HG02610 (cell line): ENCODE results near the gene TDRD12.
"Not testable (repeated sequence)": the region's sequence is repeated elsewhere in the genome, so short reads cannot be mapped to it uniquely, and the experiment has no call there.

ENCODE experiments used
- ATAC-seq: cut with Tn5 transposase; IDR thresholded peaks from one replicate; pipeline ENCODE4 v1.9.1; 2021; ENCODE audit warnings: mild to moderate bottlenecking, moderate library complexity; ENCODE audit not compliant: unreplicated experiment

Gene TDRD12

DNA sequence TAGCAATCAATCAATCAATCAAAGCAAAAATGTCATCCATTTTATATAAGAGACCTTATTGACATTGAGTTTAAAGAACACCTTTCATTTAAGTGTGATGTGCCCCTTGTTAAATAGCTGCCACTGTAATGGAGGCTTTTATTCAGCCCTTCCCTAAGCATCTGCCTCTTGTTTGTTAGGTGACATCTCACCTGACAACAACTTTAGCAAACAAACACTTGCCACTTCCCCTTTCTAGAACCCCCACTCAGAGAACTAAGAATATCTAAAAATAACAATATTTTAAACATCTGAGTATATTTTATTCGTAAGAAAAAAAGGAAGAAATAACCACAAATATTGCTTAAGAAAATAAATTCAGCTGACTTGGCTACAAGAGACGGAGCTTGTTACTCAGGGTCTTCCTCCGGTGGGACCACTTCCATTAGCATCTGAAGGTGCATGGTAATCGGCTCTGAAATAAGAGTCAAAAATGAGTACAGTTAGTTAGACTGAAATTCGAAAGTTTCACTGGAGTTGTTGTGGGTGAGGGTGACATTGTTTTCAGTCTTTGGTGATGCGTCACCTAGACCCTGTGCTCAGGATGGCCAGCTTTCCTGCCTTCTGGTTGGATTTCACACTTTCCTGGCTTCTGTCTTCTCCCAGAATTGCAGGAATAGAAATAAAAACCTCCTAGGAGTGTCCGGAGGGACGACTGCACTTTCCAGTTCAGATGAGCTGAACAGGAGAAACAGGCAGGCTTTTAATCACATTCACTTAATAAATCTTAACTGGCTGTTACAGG is 110.9 kb downstream of the TDRD12 start:
- no peak for ATAC-seq

DNA sequence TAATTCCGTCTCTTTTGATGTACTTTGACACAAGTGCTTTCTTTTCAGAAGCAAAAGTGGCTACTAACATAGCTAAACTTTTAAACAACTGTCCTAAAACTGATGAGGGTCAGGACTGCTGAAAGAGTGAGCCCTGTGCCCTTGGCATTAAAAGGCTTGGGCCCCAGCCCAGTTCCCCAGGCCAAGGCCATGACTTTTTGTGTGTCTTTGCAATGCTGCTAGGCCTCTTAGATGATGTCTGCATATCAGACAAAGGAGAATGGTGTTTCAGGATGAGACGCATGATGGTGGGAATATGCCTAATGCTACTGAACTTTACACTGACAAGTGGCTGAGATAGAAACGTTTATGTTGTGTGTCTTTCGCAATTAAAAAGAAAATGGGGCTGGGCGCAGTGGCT is 112.0 kb downstream of the TDRD12 start:
- ATAC-seq, result no peak

DNA sequence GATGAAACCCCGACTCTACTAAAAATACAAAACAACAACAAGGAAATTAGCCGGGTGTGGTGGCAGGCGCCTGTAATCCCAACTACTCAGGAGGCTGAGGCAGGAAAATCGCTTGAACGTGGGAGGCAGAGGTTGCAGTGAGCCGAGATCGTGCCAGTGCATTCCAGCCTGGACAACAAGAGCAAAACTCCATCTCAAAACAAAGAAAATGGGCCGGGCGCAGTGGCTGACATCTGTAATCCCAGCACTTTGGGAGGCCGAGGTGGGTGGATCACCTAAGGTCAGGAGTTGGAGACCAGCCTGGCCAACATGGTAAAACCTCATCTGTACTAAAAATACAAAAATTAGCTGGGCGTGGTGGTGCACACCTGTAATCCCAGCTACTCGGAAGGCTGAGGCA is 112.5 kb downstream of the TDRD12 start:
- not testable (repeated sequence) for ATAC-seq

DNA sequence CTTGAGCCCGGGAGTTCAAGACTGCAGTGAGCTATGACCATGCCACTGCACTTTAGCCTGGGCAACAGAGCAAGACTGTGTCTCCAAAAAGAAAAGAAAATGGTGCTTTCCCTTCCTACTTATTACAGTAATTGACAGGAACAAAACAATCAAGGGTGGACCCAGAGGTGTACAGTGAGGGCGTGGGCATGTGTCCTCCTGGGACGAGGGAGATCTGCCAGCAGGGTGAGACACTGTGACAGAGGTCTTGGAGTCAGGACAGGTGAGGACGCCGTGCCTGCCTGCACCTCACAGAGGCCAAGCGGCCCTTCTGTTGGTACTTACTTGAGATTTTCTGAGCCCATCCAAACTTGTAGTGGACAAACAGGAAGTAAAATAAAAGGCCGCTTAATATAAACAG is 113.3 kb downstream of the TDRD12 start:
- not testable (repeated sequence) for ATAC-seq

DNA sequence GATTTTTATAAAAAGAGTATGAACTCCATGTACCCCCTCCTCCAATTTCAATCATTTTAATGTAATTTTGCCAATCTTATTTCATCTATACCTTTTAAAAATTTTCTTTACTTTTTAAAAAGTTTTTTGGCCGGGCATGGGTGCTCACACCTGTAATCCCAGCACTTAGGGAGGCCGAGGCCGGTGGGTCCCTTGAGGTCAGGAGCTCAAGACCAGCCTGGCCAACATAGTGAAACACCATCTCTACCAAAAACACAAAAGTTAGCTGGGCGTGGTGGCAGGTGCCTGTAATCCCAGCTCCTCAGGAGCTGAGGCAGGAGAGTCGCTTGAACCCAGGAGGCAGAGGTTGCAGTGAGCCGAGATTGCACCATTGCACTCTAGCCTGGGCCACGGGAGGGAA is 113.8 kb downstream of the TDRD12 start:
- not testable (repeated sequence) for ATAC-seq

DNA sequence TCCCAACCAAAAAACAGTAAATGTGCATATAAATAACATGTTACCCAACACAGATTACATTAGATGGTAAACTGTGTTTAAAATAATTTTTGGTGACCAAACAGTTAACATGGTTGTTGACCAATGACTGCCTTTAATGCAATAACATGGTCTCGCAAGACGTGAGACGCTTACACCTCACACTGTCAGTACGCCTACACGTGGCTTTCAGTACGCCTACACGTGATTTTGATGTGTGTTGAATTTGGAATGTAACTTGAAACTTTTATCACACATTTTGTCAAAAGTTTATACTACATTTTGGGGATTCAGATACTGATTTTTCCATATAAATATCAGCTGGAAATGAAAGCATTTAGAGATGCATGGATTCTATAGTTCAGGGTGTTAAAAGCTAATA is 118.0 kb downstream of the TDRD12 start:
- no peak for ATAC-seq

DNA sequence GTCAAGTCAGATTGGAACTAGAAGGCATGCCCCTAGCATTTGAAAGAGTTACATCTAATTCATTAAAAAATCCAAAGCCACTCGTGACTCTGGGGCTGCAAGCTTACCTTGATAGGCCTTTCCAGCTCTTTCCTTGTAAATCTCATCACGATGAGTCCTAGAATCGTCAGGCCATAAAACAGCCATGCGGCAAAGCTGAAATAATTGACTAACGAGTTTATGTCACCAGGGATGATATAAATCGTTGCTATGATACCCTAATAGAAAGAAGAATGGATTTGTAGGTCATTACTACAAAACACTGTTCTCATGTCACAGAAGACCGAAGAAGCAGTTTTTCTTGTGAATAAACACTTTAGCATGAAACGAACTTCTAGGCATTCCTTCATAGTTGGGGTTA is 122.5 kb downstream of the TDRD12 start:
- no peak for ATAC-seq

DNA sequence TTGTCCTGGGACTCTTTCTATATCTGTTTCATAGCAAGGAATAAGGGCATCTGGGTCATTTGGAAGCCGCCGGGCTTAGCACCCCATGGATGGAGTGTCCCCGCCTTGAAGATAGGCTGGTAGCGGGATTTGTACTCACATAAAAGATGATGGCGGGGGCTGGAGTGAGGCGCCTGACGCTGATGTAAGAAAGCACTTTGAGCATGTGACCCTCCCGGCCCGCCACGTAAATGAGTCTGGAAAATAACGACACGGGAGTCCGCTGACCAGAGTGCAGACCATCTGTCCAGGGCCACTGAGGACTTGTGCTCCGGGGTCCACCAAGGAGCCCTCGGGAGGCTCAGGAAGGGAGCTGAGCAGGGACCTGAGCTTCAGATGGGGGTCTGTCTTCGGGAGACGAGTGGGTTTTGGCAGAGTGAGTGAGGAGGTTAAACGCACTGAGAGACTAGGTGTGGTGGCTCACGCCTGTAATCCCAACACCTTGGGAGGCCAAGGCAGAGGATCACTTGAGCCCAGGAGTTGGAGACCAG is 124.2 kb downstream of the TDRD12 start:
- ATAC-seq, result no peak

DNA sequence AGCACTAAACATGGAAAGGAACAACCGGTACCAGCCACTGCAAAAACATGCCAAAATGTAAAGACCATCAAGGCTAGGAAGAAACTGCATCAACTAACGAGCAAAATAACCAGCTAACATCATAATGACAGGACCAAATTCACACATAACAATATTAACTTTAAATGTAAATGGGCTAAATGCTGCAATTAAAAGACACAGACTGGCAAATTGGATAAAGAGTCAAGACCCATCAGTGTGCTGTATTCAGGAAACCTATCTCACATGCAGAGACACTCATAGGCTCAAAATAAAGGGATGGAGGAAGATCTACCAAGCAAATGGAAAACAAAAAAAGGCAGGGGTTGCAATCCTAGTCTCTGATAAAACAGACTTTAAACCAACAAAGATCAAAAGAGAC is 128.5 kb downstream of the TDRD12 start:
- ATAC-seq, result not testable (repeated sequence)

DNA sequence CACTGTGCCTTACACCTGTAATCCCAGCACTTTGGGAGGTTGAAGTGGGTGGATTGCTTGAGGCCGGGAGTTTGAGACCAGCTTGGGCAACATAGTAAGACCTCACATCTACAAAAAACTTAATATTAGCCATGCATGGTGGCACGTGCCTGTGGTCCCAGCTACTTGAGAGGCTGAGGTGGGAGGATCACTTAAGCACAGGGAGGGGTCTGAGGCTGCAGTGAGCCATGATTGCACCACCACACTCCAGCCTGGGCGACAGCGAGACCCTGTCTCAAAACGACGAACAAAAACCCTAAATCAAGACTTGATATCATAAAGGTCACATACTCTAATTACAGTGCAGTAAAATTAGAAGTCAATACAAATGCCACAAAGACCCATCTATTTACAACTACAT is 132.6 kb downstream of the TDRD12 start:
- no peak for ATAC-seq

DNA sequence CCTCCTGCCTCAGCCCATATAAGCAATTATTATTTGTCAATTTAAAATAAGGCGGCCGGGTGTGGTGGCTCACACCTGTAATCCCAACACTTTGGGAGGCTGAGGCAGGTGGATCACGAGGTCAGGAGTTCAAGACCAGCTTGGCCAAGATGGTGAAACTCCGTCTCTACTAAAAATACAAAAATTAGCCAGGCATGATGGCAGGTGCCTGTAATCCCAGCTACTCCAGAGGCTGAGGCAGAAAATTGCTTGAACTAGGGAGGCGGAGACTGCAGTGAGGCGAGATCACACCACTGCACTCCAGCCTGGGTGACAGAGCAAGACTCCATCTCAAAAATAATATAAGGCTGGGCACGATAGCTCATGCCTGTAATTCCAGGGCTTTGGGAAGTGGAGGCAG is 137.3 kb downstream of the TDRD12 start:
- not testable (repeated sequence) for ATAC-seq

DNA sequence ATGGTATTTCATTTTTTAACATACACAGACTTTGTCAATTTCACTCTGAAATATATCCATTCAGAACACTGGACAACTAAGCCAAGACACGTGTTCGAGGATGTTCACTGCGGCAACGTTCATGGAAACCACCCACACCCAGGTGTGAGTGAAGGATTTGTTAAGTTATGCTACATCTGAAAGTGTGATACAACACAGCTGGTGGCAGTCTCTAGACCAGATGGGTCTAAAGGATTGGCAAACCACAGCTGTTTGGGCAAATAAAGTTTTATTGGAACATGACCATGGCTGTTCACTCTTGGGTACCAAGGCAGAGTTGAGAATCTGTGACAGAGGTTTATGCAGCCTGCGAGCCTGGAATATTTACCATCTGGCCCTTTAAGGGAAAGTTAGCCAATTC is 138.0 kb downstream of the TDRD12 start:
- ATAC-seq, result no peak

DNA sequence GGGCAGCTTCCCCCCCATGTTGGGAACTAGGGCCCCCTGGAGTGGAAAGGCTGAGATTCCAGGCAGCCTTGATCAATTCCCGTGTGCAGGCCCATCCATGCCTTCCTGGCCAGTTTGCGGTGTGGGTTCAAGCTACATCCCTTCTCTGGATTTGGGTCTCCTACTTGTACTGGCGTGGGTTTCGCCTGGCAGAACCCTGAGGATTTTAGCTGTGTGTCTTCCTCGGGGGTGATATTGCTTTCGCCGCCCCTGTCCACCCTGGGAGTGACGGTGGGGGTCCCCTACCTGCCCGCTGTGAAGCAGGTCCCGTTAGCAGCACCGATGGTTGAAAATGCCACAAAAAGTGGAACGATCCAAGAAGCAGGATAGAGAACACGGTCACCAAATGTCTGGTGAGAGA is 138.6 kb downstream of the TDRD12 start:
- ATAC-seq, result no peak

DNA sequence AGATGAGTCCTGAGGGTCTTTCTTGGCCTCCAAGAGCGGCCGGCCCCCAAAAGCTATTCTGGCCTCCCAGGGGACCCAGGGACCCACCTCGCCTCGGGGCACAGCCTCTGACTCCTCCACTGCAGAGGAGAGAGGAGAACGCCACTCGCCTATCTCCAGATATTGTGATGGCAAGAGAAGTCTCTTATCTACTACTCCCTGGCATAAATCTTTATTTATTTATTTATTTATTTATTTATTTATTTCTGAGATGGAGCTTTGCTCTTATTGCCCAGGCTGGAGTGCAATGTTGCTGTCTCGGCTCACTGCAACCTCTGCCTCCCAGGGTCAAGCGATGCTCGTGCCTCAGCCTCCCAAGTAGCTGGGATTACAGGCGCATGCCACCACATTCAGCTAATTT is 139.0 kb downstream of the TDRD12 start:
- no peak for ATAC-seq

DNA sequence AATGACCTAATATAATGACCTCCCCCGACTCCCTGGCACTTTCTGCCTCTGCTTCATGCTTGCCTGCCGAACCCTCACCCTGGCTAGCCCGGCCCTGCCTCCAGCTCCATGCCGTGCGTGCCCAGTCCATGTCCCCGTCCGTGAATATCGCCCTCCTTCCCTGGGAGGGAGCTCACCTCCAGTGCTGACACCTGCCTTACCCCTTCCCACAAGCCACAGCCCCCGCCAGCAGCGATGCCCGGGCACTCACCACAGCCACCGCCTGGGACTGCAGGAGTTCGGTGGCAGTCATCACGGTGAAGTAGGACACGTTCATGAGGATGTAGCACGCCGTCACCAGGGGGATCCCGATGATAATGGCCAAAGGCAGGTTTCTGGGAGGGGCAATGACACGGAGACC is 140.0 kb downstream of the TDRD12 start:
- no peak for ATAC-seq

DNA sequence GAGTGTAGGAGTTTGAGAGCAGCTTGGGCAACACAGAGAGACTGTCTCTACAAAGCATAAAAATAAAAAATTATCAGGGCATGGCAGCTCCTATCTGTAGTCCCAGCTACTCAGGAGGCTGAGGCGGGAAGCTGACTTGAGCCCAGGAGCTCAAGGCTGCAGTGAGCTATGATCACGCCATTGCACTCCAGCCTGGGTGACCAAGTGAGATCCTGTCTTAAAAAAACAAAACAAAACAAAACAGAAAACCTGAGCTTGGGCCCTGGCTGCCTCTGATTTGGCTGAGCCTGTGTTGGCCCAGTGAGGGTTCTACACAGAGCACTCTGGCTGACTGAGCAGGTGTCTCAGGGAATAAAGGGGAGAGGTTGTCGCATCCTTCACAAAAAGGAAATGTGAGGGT is 142.0 kb downstream of the TDRD12 start:
- ATAC-seq, result no peak

DNA sequence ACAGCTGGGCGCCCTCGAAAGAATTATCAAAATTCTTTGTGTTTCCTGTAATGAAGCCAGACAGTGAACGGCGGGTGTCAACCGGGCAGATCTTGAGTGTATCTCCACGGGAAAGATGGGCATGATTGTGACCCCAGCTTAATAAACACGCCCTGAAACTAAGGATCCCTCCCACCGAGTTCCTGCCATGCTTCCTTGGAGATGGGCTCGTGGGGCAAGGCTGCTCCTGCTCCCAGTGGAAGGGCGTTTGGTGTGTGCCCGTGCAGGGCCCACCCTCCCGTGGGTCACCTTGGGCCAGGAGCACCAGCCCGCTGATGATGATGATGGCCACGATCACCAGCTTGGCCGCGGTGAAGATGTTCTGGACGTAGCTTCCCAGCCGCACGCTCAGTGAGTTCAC is 142.6 kb downstream of the TDRD12 start:
- ATAC-seq, result no peak

DNA sequence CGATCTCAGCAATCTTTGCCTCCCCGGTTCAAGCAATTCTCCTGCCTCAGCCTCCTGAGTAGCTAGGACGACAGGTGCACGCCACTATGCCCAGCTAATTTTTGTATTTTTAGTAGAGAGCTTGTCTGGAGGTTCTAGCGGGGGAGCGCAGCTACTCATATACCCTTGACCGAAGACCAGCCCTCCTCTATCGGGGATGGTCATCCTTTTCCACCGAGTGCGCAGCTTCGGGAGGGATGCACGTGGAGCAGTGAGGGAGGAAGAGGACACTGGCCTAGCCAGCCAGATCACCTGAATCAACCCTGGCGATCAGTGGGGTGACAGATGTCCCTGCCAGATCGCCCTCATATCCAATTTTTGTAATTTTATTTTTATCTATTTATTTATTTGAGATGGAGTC is 143.2 kb downstream of the TDRD12 start:
- ATAC-seq, result no peak

DNA sequence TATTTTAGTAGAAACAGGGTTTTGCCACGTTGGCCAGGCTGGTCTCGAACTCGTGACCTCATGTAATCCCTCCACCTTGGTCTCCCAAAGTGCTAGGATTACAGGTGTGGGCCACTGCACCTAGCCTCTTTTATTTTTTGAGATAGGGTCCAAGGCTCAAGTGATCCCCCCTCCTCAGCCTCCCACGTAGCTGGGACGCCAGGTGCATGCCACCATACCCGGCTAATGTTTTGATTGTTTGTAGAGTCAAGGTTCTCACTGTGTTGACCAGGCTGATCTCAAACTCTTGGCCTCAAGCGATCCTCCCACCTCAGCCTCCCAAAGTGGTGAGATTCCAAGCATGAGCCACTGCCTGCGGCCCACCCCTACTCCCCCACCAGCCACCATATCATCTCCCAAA is 143.7 kb downstream of the TDRD12 start:
- ATAC-seq, result no peak

DNA sequence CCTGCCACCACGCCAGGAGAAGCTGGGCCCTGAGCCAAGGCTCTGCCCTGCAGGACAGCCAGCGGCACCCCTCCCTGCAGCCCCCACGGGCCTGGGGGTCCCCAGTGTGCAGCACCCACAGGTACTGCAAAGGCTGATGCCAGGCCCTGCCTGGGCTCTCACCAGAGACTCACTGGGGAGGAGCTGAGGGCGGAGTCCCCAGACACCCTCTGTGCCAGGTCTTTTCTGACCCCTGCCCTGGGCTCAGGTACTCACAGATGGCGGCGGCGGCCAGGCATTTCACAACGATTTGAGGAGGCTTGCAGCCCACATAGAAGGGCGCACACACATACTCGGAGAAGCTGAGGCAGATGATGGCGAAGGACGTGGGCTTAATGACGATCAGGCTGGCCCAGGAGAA is 144.3 kb downstream of the TDRD12 start:
- no peak for ATAC-seq

DNA sequence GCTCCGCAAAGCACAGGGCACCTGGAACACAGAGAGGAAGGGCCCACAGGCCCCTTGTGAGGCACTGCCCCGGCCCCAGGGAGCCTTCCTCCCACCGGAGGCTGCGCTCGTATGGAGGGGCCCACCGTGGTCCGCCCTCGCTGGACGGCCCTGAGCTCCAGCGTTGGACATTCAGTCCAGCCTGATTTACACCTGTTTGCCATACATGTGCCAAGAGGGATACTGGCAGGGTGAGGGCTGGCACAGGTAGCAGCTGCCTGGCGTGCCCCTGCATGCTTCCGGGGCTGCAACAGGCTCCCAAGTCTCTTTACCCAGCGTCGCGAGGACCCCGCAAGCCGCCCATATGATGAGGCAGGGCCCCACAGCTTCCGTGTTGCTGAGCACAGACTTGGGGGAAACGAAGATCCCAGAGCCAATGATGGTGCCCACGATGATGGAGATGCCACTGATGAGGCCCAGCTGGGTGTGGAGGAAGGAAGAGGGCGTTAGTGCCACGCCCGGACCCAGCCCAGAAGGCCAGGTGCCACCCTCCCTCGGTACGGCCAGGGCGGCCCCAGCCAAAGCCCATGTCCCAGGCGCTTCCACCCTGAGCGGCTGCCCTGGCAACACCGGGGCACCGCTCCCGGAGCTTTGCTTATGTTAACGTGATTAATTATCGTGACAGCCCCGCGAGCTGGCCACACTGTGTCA is 144.9 kb downstream of the TDRD12 start:
- ATAC-seq, result no peak

DNA sequence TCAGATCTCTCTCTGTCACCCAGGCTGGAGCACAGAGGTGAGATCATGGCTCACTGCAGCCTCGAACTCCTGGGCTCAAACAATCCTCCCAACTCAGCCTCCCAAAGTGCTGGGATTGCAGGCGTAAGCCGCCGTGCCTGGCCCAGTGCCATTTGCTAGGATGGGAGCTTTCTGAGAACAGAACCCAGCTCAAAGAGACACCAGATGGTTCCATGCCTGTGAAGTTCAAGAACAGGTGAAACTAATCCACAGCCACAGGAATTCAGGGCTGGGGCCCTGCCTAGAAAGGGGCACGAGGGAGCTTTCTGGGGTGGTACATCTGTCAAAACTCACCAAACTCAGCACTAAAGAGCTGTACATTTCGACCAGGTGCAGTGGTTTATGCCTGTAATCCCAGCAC is 145.8 kb downstream of the TDRD12 start:
- ATAC-seq, result no peak
